Ovary (tissue), 9 donors: Measurements from ENCODE around the gene SHROOM3. TPM values are rescaled to one million over a fixed set of nuclear protein-coding genes. Genes with fewer than 3 reads are reported as not detected.

Source experiments
- DNase-seq, 5 donors: peaks; one replicate each; pipeline ENCODE4 v3.0.0-alpha.2; 2019 to 2020
- H3K27ac ChIP-seq, 2 donors: fragments of 200-600 bp; one replicate each; pipeline versions ENCODE4 v1.5.1 to v1.8.0; 2019 to 2022
- H3K27me3 ChIP-seq: fragments of 200-600 bp; one replicate; pipeline ENCODE4 v1.8.0; 2022
- H3K36me3 ChIP-seq: fragments of 200-600 bp; sonication (generic); one replicate; pipeline ENCODE4 v1.5.1; 2019
- H3K4me1 ChIP-seq: one replicate; pipeline ENCODE4 v1.8.1; 2013; ENCODE audit warnings: mild to moderate bottlenecking, moderate library complexity; ENCODE audit not compliant: insufficient read depth
- H3K4me3 ChIP-seq: fragments of 200-600 bp; sonication (generic); one replicate; pipeline ENCODE4 v1.5.1; 2017
- H3K9me3 ChIP-seq, 2 donors: fragments of 200-600 bp in 1 of 2; sonication (generic) in 1 of 2; one replicate each; pipeline versions ENCODE4 v1.5.1 to v1.8.1; 2013 to 2019; ENCODE audit warnings: mild to moderate bottlenecking in 1 of 2, moderate library complexity in 1 of 2
- CTCF ChIP-seq, 3 donors: fragments of 450-650 bp in 2 of 3; fragments of 200-600 bp in 1 of 3; IDR thresholded peaks; one replicate each; pipeline versions ENCODE4 v1.5.1 to v1.8.0; 2016 to 2022; ENCODE audit warnings: antibody characterized with exemption in 3 of 3, mild to moderate bottlenecking in 1 of 3
- EP300 ChIP-seq: sonication (generic); formaldehyde crosslinking; IDR thresholded peaks from one replicate; pipeline ENCODE4 v1.6.1; 2017; ENCODE audit warnings: antibody characterized with exemption
- POLR2A ChIP-seq: fragments of 450-650 bp; IDR thresholded peaks from one replicate; pipeline ENCODE4 v1.6.1; 2017; ENCODE audit warnings: antibody characterized with exemption, mild to moderate bottlenecking, moderate library complexity
- WGBS, 3 donors: extraction: QIAGEN DNeasy Blood & Tissue Kit in 1 of 3; methylation state at CpG; one replicate each; pipeline versions ENCODE4 v1.1.5 to v1.1.7; 2013 to 2017; 5-methylcytosine and 5-hydroxymethylcytosine counted together
- intact Hi-C, 4 donors: fragments of 100-400 bp; cut with DNase I; formaldehyde crosslinking; loops; one replicate each; pipeline versions ENCODE4 v1.11.0 to v1.15.1; 2022 to 2023
- polyA plus RNA-seq, 2 donors: library from polyadenylated mRNA; stranded (reverse); fragments of 200-250 nt in 1 of 2; fragments of 350-450 nt in 1 of 2; fragmentation: Illumina TruSeq in 1 of 2; extraction: RNeasy Lipid Tissue Mini Kit (QIAGEN cat#74804) in 1 of 2; gene quantifications; one replicate each; pipeline ENCODE4 v1.2.3, GENCODE V29; 2013 to 2014
- total RNA-seq, 7 donors: library from RNA; depleted of rRNA in 2 of 7; stranded (reverse); fragments of >200 nt in 2 of 7; fragmentation: NEBNext Ultra II Directional in 3 of 7; extraction: Animal tissue kit (Norgen Biotek cat#: 25700) in 3 of 7; gene quantifications; one replicate each; pipeline versions ENCODE4 v1.1.0 to v1.2.4, GENCODE V29; 2016 to 2023
- donor health status: DM: no; HTN: no; CAD: no; lungs with moderate emphysema.
- donor health status: DM: no; HTN: no; CAD: no.
- donor health status: Bipolar disorder and iron deficiency.
- donor health status: DM: yes; HTN: yes; CAD: no.
- donor health status: DM: no; HTN: no; CAD: no.
- donor health status: DM: yes; HTN: yes; CAD: no.

Gene SHROOM3
- total and polyA plus RNA-seq, 9 donors, result 0.80 to 70.1 (median 3.8) TPM

DNA sequence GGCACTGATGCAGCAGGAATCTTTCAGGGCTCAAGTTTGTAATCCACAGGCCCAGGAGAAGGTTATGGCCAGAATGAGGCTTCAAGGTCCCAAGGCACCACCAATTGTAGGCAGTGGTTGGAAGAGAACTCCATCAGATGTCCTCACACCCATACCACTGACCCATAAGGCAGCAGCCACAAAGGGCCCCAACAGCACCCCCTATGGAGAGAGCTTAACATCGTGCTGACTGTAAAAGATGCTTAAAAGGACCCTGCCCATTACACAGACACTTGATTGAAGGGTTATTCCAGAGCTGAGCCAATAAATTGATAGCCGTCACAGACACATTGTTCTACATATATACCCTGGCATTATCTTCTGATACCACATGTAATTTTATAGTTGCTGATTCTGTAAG lies 349.2 kb downstream of the SHROOM3 start:
- no peak overlapping the region for H3K27ac ChIP-seq
- H3K36me3 ChIP-seq, result no peaks in the 10 kb centered on the region
- no peak for DNase-seq
- H3K27me3 ChIP-seq, result no peaks in the 10 kb centered on the region
- H3K4me1 ChIP-seq, result no peaks in the 10 kb centered on the region
- intact Hi-C loops, result no loop called here
- no peaks in the 10 kb centered on the region for H3K9me3 ChIP-seq
- no peak overlapping the region for H3K4me3 ChIP-seq
- 90 to 94% (median 93%) methylated on average over 2 of the region's 2 CpGs for WGBS, 3 donors
- TF ChIP-seq CTCF (IDR thresholded peaks at IDR 0.05) (no peak), EP300 (no peak), POLR2A (no peak)

DNA sequence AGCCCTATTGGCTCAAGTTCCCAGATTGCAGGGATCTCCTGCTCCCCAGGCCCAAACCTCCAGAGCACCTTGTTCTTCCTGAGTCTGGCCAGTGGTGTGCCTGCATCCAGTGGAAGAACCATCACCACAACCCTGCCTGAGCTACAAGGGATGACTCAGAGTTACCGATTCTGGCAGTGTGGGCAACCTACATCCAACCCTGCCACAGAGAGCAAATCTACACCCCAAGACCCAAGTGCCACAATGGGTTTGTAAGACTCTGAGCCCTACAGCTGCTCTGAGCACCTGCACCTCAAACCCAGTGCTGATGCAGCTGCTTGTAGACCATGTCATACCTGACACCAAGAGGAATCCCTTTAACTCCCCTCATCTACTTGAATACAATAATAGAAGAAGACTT lies 352.9 kb downstream of the SHROOM3 start:
- no peaks in the 10 kb centered on the region for H3K4me1 ChIP-seq
- no peak for DNase-seq
- 100% methylated on average over 1 of the region's 1 CpG for WGBS, 3 donors
- no peak overlapping the region for H3K4me3 ChIP-seq
- H3K9me3 ChIP-seq, result no peaks in the 10 kb centered on the region
- intact Hi-C loops, result no loop called here
- H3K27me3 ChIP-seq, result no peaks in the 10 kb centered on the region
- TF ChIP-seq CTCF (IDR thresholded peaks at IDR 0.05) (no peak), POLR2A (no peak), EP300 (no peak)
- H3K36me3 ChIP-seq, result no peaks in the 10 kb centered on the region
- no peak overlapping the region for H3K27ac ChIP-seq

DNA sequence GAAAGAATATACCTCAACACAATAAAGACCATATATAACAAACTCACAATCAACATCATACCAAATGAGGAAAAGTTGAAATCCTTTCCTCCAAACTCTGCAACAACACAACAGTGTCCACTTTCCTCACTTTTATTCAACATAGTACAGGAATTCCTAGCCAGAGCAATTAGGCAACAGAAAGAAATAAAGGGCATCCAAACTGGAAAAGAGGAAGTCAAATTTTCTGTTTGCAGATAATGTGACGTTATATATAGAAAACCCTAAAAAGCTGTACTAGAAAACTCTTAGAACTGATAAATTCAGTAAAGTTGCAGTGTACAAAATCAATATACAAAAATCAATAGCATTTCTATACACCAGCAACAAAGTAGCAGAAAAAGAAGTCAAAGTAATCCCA lies 355.3 kb downstream of the SHROOM3 start:
- intact Hi-C loops, result no loop called here

DNA sequence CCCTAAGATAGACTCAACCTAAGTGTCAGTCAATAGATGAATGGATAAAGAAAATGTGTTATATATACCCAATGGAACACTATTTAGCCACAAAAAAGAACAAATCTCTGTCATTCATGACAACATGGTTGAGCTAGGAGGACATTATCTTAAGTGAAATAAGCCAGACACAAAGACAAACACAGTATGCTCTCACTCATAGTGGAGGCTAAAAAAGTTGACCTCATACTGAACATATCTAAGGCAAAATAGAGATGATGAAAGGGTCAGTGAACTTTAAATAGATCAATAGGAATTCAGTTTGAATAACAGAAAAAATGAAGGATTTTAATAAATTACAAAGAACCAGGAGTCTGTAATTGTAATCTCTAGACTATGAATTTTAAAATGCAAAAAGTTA lies 356.4 kb downstream of the SHROOM3 start:
- H3K27me3 ChIP-seq, result no peaks in the 10 kb centered on the region
- no peaks in the 10 kb centered on the region for H3K9me3 ChIP-seq
- H3K4me1 ChIP-seq, result no peaks in the 10 kb centered on the region
- TF ChIP-seq POLR2A (no peak), CTCF (IDR thresholded peaks at IDR 0.05) (no peak), EP300 (no peak)
- H3K27ac ChIP-seq, result no peak overlapping the region
- intact Hi-C loops, result no loop called here
- H3K4me3 ChIP-seq, result no peak overlapping the region
- H3K36me3 ChIP-seq, result no peaks in the 10 kb centered on the region
- no peak for DNase-seq

More for the DNA sequence above, 355.3 kb downstream of the SHROOM3 start:
- no peaks in the 10 kb centered on the region for H3K27me3 ChIP-seq
- no peak overlapping the region for H3K27ac ChIP-seq
- DNase-seq, result no peak
- H3K36me3 ChIP-seq, result no peaks in the 10 kb centered on the region
- 79 to 87% (median 85%) methylated on average over 1 of the region's 1 CpG for WGBS, 3 donors
- no peaks in the 10 kb centered on the region for H3K4me1 ChIP-seq
- no peaks in the 10 kb centered on the region for H3K9me3 ChIP-seq
- H3K4me3 ChIP-seq, result no peak overlapping the region
- no peak for TF ChIP-seq EP300
- no peak for TF ChIP-seq POLR2A
- no peak for TF ChIP-seq CTCF (IDR thresholded peaks at IDR 0.05)

- intact Hi-C loops, result no loop called here
- Histone ChIP-seq H3K4me3 (no peak overlapping the region), H3K9me3 (no peaks in the 10 kb centered on the region), H3K27me3 (no peaks in the 10 kb centered on the region), H3K4me1 (no peaks in the 10 kb centered on the region), H3K36me3 (no peaks in the 10 kb centered on the region), H3K27ac (no peak overlapping the region)
- no peak for DNase-seq
- TF ChIP-seq CTCF (IDR thresholded peaks at IDR 0.05) (no peak), EP300 (no peak), POLR2A (no peak)
These were observed 357.4 kb downstream of the SHROOM3 start for GRCh38 chr4:76792418-76792817.
